ENCODE results near the gene UBAC2.

UBAC2 gene

GRCh38 chr13:99344610-99345208 is 144.1 kb downstream of the UBAC2 start:
- no peak for DNase-seq

DNA sequence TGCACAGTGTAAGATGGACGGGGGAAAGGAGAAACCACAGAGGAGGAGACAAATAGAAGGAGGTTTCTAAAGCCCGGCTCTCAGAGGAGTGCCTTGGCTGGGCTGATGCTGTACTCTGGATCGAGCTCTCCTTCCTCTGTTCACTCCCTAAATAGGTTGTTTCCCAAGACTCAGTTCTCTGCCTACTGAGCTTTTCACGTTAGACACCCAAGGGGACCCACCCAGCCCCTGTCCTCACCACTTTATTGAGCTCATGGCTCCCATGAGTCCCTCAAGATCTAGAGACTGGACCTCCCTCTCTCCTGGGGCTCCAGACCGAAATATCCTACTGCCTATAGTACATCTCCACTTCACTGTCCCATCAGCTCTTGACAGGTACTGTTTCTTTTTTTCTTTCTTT is 144.7 kb downstream of the UBAC2 start:
- no peak for DNase-seq

- DNase-seq, result no peak
These were observed 145.8 kb downstream of the UBAC2 start for GRCh38 chr13:99346335-99347042.

DNA sequence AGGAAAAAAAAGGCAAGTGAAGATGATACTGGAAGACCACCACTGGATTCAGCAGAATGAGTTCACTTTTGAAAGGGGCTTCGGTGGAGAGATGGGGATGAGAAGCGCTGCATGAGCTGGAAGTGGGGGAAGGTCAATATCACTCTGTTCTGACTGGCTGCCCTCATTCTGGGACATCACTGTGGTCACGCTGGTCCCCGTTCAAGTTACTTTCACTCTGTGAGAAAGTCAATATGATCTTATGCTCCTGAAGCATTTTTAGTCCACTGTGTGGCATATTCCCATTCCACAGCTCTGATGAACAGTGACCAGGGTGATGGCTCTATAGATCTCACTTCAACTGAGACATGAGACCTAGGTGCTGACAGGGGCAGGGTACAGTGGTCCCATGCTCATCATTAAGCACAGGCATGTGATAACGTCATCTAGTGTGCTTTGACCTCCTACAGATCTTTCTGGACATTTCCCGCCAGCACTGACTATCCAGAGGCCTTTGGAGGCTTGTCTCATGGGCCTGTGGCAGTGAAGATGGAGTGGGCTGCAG is 146.8 kb downstream of the UBAC2 start:
- no peak for DNase-seq

DNA sequence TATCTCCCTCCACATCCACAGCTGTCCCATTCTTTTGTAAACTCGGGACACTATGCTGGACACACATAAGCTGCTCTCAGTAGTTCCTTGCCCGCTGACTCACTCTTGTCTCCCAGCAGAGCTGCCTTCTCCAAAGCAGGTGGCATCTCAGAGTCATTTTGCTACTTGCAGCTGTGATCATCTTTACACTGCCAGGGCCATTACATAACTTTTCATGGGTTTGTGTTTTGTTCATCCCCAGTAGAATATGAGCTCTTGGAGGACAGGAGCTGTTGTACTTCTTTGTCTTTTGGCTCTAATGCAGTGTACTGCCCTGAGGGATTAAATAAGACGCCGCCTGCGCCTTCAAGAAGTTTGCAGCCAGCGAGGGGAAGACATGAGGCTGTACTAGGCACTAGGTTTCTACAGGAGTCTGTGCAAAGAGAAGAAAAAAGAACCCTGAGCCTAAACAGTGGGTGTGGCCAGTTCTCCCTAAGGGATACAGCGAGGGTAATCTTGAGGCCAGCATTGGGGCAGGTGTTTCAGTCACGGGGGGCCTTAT is 147.3 kb downstream of the UBAC2 start:
- no peak for DNase-seq

- DNase-seq, result no peak
These were observed 149.5 kb downstream of the UBAC2 start for GRCh38 chr13:99350191-99350590.

DNA sequence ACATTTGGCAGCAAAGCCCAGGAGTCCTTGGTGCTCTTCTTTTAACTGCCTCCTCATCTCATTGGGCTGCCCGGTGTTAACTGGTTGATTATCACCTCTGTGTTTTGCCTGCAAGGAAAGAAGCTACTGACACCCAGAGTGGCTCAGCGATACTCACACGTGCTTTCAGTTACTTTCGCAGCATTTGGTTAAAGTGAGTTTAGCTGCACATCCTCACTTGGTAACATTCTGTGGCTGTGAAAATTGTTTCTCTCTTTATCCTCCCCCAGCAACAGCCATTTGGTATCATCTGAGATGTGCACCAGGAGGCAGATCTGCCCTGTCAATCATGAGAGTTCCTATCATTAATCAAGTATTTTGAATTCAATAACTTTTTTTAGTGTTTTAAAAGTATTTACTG is 151.1 kb downstream of the UBAC2 start:
- DNase-seq, result no peak

GRCh38 chr13:99352351-99353245 is 151.9 kb downstream of the UBAC2 start:
- no peak for DNase-seq

- DNase-seq, result no peak
These were observed 152.6 kb downstream of the UBAC2 start for GRCh38 chr13:99353246-99353600.

DNA sequence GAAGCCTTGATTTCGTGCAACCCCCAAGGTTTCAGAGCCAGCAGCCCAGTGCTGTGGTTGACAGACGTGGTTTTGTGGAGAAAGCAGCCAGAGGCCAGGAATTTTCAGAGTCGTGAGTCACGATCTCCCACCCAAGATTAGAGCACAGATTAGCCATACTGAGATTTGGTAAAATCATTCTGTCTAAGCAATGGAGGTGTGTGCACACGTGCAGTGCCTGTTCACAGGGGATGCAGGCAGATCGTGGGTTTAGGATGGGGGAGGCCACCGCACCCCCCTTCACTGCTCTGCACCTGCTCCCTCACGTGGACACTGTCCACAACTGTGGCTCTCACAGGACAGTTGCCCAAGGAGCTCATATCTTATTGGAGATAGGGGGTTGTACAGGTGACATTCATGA is 153.2 kb downstream of the UBAC2 start:
- no peak for DNase-seq

- DNase-seq, result no peak
These were observed 153.8 kb downstream of the UBAC2 start for GRCh38 chr13:99354371-99354951.

DNA sequence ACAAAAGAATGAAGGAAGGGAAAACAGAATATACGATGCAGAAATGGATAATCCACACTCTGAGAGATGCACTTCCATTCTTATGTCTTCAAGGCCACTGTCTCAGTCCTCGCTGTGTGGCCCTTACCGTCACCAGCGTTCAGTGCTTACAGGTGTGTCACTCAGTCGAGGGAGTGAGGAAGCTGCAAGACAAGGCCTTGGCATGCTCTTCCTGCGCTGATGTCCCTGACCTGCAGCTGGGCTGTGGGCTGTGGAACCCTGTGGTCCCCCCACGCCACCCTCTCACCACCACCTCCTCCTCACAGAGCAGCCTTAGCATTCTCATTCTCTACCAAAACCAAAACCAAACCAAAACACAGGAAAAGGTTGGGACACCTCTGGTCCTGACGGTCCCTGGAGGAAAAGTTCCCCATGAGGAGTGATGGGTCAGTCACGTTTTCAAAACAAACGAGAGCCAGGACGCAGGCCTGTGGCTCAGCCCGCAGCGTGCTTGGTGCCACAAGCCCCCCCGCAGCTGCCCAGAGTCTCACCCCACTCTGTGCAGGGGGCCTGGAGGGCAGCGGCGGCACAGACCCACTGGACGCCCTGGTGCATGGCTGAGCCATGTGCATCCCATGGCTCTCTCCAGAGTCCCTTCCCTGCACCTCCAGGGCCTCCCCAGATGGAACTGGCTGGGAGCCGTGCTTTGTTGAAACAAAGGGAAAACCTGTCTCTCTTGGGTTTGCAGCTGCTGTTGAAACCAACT is 154.8 kb downstream of the UBAC2 start:
- no peak for DNase-seq

DNA sequence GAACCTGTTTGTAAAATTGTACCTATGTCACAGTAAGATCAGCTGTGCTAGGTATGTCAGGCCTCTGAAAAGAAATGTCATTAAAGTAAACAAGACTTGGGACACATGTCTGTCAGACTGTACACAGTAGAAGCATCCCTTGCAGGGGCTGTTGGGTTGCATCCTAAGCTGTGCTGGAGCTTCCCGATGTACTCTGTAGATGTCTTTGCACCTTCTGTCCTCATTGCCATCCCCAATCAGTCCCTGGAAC is 155.3 kb downstream of the UBAC2 start:
- no peak for DNase-seq

GRCh38 chr13:99356262-99357091 is 155.8 kb downstream of the UBAC2 start:
- DNase-seq, result no peak

DNA sequence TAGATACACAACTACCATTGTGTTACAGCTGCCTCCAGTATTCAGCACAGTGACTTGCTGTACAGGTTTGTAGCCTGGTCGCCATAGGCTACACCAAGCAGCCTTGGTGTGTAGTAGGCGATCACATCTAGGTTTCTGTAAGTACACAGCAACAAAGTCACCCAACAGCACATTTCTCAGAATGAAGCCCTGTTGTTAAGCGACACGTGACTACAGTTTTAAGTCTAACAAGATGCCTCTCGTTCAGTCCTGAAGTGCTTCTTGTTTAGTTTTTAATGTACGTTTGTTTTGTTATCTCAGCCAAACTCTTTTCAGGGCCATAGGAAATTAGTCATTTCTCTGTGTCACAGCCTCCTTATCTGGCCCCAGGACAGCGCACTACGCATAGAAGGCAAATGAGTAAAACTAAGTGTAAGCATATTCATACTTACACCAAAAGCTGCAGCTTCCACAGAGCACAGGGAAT is 156.5 kb downstream of the UBAC2 start:
- no peak for DNase-seq

GRCh38 chr13:99357941-99358340 is 157.3 kb downstream of the UBAC2 start:
- DNase-seq, result no peak

- DNase-seq, result no peak
These were observed 158.9 kb downstream of the UBAC2 start for GRCh38 chr13:99359528-99359927.

DNA sequence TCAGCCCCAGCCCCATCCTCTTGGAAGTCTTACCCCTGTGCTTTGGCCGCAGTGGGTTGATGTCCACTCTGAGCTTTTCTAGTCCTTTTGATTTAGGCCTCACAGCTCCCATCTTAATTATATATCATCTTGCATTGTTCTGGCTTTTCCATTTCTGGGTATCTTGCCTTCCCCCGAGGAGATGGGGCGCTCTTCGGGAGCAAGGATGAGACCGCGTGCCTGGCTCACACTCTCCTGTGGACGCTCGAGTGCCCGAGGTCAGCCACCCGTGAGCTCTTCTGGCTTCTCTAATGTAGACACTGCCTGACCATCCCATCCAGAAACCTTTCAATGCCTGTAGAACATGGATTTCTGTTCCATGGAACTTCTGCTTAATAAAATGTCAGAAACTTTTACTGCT is 160.0 kb downstream of the UBAC2 start:
- DNase-seq, result no peak

DNA sequence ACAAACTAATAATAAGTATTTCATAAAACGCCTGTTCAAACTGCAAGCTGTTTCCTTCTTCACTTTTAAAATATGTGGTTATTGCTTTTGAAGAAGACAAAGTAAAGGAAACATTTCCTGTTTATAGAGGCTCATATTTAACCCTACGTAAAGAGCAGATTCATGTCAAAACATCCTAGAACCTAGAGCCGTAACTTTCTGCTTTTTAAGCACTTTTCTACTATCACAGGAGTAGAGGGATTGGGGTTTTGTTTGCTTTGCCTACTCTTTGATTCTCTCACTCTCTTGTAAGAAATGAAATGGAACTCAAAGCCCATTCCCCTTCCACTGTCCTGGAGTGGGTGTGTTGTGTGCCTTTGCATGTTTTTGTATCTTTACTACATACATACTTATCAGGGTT is 160.5 kb downstream of the UBAC2 start:
- DNase-seq, result no peak

DNA sequence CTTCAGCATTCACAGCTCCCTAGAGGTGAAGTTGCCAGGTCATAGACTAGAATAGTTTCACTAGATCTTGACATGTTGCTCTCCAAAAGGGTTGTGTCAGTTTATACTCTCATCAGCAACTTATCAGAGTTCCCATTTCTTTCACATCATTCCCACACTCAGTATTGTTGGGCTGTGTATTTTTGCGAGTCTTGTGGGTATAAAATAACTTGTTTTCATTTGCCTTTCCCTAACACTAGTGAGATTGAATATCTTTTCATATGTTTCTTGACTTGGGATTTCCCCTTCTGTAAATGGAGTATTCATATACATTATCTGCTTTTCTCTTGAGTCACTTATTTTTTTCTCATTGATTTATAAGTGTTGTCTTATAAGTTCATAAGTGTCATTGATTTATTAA is 161.7 kb downstream of the UBAC2 start:
- no peak for DNase-seq

GRCh38 chr13:99363391-99363790 is 162.7 kb downstream of the UBAC2 start:
- DNase-seq, result no peak

- no peak for DNase-seq
These were observed 163.3 kb downstream of the UBAC2 start for GRCh38 chr13:99363949-99364348.

All from right forelimb (tissue), 1 donor.